Psoas muscle (tissue), 8 donors: ENCODE data around the gene NEK6. TPM values are rescaled to one million over a fixed set of nuclear protein-coding genes. Genes with fewer than 3 reads are reported as not detected.

Experiments used
- ATAC-seq, 4 donors: fragments of 200-7000 bp; cut with Tn5 transposase; one replicate each; pipeline ENCODE4 v1.9.1; 2020; ENCODE audit warnings: moderate library complexity in 3 of 4, mild to moderate bottlenecking in 2 of 4
- DNase-seq, 2 donors: peaks; one replicate each; pipeline ENCODE4 v3.0.0-alpha.2; 2020
- H3K27ac ChIP-seq: fragments of 200-600 bp; one replicate; pipeline ENCODE4 v1.8.0; 2022
- H3K27me3 ChIP-seq, 3 donors: fragments of 200-600 bp in 1 of 3; one replicate each; pipeline versions ENCODE4 v1.6.1 to v1.8.0; 2013 to 2022; ENCODE audit warnings: low read length in 2 of 3, mild to moderate bottlenecking in 2 of 3, moderate library complexity in 1 of 3; ENCODE audit not compliant: insufficient read depth in 3 of 3
- H3K36me3 ChIP-seq, 2 donors: fragments of 200-600 bp in 1 of 2; one replicate each; pipeline versions ENCODE4 v1.6.1 to v1.8.0; 2013 to 2022; ENCODE audit warnings: low read depth in 1 of 2, mild to moderate bottlenecking in 1 of 2, moderate library complexity in 1 of 2; ENCODE audit not compliant: insufficient read depth in 1 of 2
- H3K4me1 ChIP-seq: fragments of 200-600 bp; one replicate; pipeline ENCODE4 v1.8.0; 2022
- H3K4me3 ChIP-seq: fragments of 200-600 bp; one replicate; pipeline ENCODE4 v1.8.0; 2022; ENCODE audit warnings: mild to moderate bottlenecking
- H3K9me3 ChIP-seq: fragments of 200-600 bp; one replicate; pipeline ENCODE4 v1.8.0; 2022
- WGBS, 3 donors: extraction: QIAGEN DNeasy Blood & Tissue Kit; methylation state at CpG; one replicate each; pipeline versions ENCODE4 v1.1.6 to v1.1.7; 2013; 5-methylcytosine and 5-hydroxymethylcytosine counted together
- intact Hi-C, 2 donors: fragments of 100-400 bp; cut with DNase I; formaldehyde crosslinking; loops; one replicate each; pipeline versions ENCODE4 v1.11.0 to v1.14.2; 2022
- polyA plus RNA-seq, 3 donors: library from polyadenylated mRNA; stranded (reverse); fragments of 200-250 nt; gene quantifications; one replicate each; pipeline ENCODE4 v1.2.3, GENCODE V29; 2013
- total RNA-seq, 4 donors: library from RNA; stranded (reverse); fragmentation: NEBNext Ultra II Directional in 2 of 4; extraction: Animal tissue kit (Norgen Biotek cat#: 25700) in 2 of 4; gene quantifications; one replicate each; pipeline versions ENCODE4 v1.2.1 to v1.2.4, GENCODE V29; 2021 to 2023
- TF ChIP-seq, protein P1 (sequence below): fragments of 200-600 bp; IDR thresholded peaks from one replicate; pipeline ENCODE4 v1.8.0; 2022; ENCODE audit warnings: antibody characterized with exemption
- donor health status: healthy with polysubstance abuse.
- donor health status: DM: no; HTN: no; CAD: no; lungs with moderate emphysema.
- donor health status: Bipolar disorder and iron deficiency.
- donor health status: healthy.
- donor health status: DM: yes; HTN: yes; CAD: no.
- donor health status: DM: no; HTN: no; CAD: no.
- donor health status: DM: no; HTN: no; CAD: no.
- donor health status: DM: yes; HTN: yes; CAD: no.

Gene NEK6
- total and polyA plus RNA-seq, 7 donors = 2.0 to 16.0 (median 5.3) TPM

DNA sequence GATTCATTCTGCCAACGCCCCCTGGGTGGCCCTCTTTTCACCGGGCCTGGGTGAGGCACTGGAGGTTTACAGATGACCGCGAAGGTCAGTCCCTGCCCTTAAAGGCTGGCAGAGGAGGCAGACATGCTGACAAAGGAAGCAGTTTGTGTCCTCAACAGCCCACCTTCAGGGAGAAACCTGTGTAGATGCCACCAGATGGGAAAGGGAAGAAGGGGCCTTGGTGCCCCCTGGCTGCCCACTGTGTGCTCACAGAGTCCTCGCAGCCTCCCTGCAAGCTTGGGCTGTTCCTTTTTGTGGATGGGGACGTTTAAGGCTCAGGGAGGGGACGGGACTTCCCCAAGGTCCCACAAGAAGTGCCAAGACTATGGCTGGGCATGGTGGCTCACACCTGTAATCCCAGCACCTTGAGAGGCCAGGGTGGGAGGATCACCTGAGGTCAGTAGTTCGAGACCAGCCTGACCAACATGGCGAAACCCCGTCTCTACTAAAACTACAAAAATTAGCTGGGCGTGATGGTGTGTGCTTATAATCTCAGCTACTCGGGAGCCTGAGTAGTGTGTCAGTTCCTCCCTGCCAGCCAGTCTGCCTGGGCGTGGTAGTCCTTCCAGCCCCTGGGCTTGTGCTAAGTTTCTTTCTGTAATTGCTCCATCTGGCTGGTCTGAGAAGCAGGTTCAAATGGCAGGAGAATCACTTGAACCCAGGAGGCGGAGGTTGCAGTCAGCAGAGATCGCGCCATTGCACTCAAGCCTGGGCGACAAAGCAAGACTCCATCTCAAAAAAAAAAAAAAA, 36.2 kb downstream of the NEK6 start:
- TF ChIP-seq, protein P1, sequence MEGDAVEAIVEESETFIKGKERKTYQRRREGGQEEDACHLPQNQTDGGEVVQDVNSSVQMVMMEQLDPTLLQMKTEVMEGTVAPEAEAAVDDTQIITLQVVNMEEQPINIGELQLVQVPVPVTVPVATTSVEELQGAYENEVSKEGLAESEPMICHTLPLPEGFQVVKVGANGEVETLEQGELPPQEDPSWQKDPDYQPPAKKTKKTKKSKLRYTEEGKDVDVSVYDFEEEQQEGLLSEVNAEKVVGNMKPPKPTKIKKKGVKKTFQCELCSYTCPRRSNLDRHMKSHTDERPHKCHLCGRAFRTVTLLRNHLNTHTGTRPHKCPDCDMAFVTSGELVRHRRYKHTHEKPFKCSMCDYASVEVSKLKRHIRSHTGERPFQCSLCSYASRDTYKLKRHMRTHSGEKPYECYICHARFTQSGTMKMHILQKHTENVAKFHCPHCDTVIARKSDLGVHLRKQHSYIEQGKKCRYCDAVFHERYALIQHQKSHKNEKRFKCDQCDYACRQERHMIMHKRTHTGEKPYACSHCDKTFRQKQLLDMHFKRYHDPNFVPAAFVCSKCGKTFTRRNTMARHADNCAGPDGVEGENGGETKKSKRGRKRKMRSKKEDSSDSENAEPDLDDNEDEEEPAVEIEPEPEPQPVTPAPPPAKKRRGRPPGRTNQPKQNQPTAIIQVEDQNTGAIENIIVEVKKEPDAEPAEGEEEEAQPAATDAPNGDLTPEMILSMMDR = peak; percentile 14
- no peak overlapping the region for H3K27ac ChIP-seq
- H3K4me1 ChIP-seq = peaks cover 34% of the 10 kb centered on the region
- H3K9me3 ChIP-seq = no peaks in the 10 kb centered on the region
- no peaks in the 10 kb centered on the region for H3K36me3 ChIP-seq
- WGBS, 3 donors = 87 to 91% (median 89%) methylated on average over 17 of the region's 17 CpGs
- ATAC-seq (no peak), DNase-seq (no peak)
- intact Hi-C loops = no loop called here
- H3K4me3 ChIP-seq = no peak overlapping the region
- H3K27me3 ChIP-seq = no peaks in the 10 kb centered on the region

DNA sequence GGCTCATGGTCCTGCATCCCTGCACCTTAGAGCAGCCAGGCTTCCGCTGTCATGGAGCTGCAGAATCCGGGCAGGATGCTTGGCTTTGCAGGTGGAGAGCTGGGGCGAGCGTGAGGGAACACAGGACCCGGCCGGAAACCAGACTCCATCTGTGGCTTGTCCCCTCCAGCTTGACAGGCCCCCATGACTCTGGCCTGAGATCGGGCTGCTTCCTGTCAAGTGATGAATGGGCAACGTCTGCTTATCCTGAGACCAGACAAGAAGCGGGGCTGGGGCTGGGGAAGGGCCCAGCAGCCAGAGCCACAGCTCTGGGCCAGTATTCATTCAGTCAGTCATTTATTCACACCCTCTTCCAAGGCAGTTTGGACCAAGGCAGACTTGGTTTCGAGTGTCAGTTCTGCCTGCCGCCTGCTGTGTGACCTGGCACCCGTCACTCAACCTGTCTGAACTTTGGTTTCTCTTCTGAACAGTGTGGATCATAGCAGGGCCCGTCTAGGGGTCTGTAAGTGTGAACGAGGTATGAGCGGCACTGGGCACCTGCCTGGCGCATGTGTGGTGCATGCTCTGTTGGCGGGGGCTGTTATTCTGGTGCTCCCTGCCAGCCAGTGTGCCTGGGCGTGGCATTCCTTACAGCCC, 37.5 kb downstream of the NEK6 start:
- Histone ChIP-seq H3K27me3 (no peaks in the 10 kb centered on the region), H3K4me3 (no peak overlapping the region), H3K36me3 (no peaks in the 10 kb centered on the region), H3K9me3 (no peaks in the 10 kb centered on the region), H3K27ac (no peak overlapping the region), H3K4me1 (peaks cover 34% of the 10 kb centered on the region)
- intact Hi-C loops = no loop called here
- TF ChIP-seq, protein P1 = no peak
- WGBS, 3 donors = 57 to 75% (median 60%) methylated on average over 18 of the region's 18 CpGs
- no peak for DNase-seq
- no peak for ATAC-seq

DNA sequence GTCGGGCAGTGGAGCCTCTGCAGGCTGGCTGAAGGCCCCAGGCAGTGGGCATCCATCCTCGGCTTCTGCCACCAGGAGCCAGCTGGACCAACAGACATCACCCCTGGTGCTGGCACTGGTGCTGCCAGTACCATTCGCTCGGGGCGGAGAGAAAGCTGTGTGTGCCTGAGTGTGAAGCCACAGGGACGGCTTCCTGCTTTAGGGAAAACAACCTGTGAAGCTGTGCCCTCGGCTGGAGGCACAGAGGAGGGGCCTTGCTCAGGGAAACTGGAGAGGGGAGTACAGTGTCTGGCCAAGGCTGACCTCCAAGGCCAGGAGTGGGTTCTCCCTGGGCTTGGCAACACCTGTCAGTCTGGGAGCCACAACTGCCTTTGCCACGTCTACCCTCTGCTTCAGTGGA, 38.3 kb downstream of the NEK6 start:
- Histone ChIP-seq H3K27me3 (no peaks in the 10 kb centered on the region), H3K9me3 (no peaks in the 10 kb centered on the region), H3K36me3 (no peaks in the 10 kb centered on the region), H3K4me3 (no peak overlapping the region), H3K27ac (no peak overlapping the region), H3K4me1 (peaks cover 27% of the 10 kb centered on the region)
- DNase-seq = no peak
- peak; percentile 11 to 43 (median 22) for ATAC-seq
- intact Hi-C loops = no loop called here
- TF ChIP-seq, protein P1 = no peak
- 22 to 34% (median 26%) methylated on average over 8 of the region's 8 CpGs for WGBS, 3 donors

DNA sequence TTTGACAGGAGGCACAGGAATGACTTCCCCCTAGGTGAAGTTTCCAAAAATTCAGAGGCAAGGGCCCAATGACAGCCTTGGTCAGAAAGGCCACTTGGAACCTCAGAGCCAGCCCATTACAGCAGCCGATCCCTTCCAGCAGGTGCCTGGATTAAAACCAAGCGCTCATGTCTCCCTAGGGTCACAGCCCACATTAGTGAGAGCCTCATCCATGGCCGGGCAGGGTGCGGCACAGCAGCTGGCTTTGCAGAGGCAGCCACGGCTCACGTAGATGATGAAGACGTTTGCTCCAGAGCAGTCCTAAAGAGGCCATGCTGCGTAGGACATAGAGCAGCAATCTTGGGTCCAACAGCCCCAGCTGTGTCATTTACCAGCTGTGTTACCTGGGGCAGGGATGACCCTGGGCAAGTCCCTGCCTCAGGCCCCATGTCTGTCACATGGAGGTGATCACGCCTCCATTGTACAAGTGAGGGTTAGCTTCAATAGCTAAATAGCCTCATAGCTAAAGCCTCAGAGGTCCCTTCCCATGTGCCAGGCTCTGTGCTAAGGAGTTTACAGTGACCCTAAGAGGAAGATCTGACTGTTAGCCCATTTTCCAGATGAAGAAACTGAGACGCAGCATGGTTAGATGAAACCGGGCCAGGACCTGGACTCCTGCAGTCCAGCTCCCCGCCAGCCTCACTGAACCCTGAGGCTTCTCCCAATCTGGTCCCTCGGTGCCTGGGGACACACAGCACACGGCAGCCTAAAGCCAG, 39.2 kb downstream of the NEK6 start:
- no peak overlapping the region for H3K4me3 ChIP-seq
- TF ChIP-seq, protein P1 = no peak
- H3K27ac ChIP-seq = no peak overlapping the region
- intact Hi-C loops = no loop called here
- H3K9me3 ChIP-seq = no peaks in the 10 kb centered on the region
- H3K27me3 ChIP-seq = no peaks in the 10 kb centered on the region
- H3K4me1 ChIP-seq = peaks cover 27% of the 10 kb centered on the region
- DNase-seq (no peak), ATAC-seq (peak; percentile 17 to 60 (median 48))
- no peaks in the 10 kb centered on the region for H3K36me3 ChIP-seq
- 37 to 41% (median 38%) methylated on average over 14 of the region's 14 CpGs for WGBS, 3 donors
